T-helper 2 cell treated with Interferon-gamma antibody and Interleukin-4, amounts not matched to agents 100 ng/mL and 5 ng/mL, for 36 hours (primary cell): ENCODE measurements around the gene TMEM143. TPM values are rescaled to one million over a fixed set of nuclear protein-coding genes. Genes with fewer than 3 reads are reported as not detected.

Source experiments
- intact Hi-C: fragments of 100-400 bp; cut with micrococcal nuclease; formaldehyde crosslinking; loops from one replicate; pipeline ENCODE4 v1.15.1; 2023
- total RNA-seq: library from RNA; stranded (reverse); gene quantifications from 2 replicates; pipeline ENCODE4 v1.2.3, GENCODE V29; 2022

TMEM143 gene
- total RNA-seq, 1 donor from 2014 or later, result 17.6 TPM

DNA sequence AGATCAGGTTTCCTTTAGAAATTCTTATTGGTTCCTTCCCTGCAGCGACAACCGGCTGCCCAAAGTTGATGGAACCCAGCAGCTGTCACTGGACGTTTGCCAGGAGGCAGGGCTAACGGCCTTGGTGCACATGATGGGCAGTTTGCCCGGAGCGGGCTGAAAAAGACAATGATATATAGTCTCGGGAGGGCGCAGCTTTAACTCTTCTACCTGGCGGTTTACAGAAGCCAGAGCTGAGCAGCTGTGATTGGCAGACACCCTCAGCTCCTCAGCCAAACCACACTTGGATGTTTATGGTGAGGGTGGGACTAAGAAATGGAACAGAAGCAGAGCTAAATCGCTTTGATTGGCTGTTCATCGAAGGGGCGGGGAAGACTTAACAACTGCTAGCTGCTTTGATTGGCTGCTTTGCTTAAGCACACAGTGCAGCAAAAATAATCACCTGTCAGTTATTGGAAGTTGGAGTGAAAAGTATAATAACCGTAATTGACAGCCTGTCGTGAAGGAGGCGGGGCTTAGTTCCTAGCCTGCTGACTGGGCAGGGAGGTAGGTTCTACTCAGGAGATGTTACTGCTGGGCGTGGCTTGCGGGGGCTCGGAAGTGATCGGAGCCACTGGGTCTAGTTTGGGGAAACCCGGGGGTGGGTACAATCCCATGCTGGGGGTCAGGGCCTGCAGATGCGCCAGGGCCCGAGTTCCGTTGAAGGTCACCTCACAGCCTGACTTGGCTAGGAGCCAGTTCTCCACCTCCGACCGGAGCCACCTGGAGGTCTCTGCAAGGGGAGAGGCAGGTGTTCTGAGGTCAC is 30.9 kb downstream of the TMEM143 start:
- intact Hi-C loops, result loop anchor here (1.0 to 5.0 kb wide), 3 partner anchors 12 to 114 kb away; partner anchors contain the start of genes CARD8 and GRWD1

GRCh38 chr19:48332351-48332661 is 31.4 kb downstream of the TMEM143 start:
- intact Hi-C loops, result loop anchor here (5.0 kb wide), 2 partner anchors 75 to 115 kb away; partner anchors contain the start of genes CARD8 and GRWD1

DNA sequence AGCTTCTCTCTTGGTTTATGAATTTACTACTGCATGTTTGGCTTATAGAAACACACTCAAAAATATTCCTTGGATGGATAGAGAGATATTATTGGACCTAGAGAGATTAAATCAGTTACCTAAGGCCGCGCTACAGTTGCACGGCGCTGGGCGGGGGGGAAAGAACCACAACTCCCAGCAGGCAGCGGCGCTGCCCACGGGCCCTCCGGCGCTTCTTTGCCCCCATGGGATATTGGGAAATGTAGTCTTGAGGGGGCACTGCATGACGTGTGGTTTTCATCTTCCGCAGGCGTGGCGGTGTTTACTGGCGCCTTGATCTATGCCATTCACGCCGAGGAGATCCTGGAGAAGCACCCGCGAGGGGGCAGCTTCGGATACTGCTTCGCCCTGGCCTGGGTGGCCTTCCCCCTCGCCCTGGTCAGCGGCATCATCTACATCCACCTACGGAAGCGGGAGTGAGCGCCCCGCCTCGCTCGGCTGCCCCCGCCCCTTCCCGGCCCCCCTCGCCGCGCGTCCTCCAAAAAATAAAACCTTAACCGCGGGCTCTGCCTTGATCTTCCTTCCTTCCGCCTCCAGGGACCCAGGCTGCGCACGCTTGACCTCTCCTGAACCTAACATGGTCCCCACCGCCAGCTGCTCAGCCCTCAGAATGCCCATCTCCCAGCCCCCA is 33.6 kb downstream of the TMEM143 start:
- intact Hi-C loops, result loop anchor here (1.0 to 5.0 kb wide), 5 partner anchors 33 to 160 kb away; partner anchors contain the start of genes CARD8, CYTH2, GRWD1 and LIG1

GRCh38 chr19:48329167-48329891 is 34.4 kb downstream of the TMEM143 start:
- intact Hi-C loops, result no loop called here

- intact Hi-C loops, result no loop called here
Measured at GRCh38 chr19:48325265-48325910, 38.4 kb downstream of the TMEM143 start, which contains the start of gene EMP3. TSS of gene EMP3 (plus strand) at chr19:48325552. CDS start at chr19:48326845, 1,293 bp downstream.

DNA sequence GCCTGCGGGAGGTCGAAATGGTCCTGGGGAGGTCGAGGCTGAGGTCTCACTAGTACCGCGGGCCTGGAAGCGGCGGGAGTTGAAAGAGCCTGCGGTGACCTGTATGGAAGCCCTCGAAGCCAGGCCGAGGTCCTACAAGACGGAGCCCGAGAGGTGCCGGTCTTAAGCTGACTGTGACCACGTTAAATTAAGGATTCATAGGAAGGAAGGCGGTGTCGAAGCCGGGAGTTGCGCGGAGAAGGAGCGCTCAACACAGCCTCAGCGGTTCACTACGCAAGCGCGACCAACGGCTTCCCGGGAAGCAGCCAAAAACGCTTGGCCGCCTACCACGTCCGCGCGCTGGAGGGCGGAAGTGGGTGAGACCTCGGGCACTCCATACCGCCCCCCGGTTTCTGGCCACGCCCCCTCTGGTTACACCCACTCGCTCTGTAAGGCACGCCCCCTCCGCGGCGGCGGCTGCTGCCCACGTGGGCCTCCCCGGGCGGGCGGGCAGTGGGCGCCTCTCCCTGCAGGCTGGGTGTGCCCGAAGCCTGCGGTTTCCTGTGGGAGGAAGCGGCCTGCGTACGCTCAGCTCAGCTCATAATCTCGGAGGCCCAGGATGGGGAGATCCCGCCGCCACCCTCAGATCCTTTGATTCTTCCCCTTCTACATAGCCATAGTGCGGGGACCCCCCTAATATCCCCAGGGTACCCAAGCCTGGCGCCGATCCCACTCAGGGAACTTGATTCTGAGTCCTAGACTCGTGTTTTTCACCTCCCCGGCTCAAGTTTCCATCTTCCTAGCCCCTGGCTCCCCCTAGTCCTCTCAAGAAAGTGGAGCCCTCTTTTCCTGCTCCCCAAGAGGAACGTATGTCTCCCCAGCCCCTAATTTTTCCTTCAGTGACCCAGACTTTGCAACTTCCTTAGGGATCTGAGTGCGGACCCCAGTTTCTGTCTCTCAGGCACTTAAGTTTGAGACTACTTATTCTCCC is 41.8 kb downstream of the TMEM143 start:
- intact Hi-C loops, result loop anchor here (1.0 to 5.0 kb wide), 7 partner anchors 11 to 315 kb away; partner anchors contain the start of genes DBP, GRIN2D, KDELR1 and RPL18

DNA sequence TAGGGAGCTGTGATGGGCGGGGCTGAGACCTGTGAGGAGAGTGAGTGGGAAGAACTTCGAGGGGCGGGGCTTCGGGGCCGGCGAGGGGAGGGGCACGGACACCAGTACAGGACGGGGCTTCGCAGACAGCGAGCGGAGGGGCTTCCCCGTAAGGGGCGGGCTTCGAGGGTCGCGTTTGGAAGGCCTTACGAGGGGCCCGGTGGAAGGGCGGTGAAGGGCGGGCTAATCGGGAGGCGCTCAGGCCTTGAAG is 42.4 kb downstream of the TMEM143 start:
- intact Hi-C loops, result loop anchor here (1.0 to 5.0 kb wide), 5 partner anchors 12 to 298 kb away; partner anchors contain the start of genes GRIN2D, KDELR1, RPL18 and SPHK2

DNA sequence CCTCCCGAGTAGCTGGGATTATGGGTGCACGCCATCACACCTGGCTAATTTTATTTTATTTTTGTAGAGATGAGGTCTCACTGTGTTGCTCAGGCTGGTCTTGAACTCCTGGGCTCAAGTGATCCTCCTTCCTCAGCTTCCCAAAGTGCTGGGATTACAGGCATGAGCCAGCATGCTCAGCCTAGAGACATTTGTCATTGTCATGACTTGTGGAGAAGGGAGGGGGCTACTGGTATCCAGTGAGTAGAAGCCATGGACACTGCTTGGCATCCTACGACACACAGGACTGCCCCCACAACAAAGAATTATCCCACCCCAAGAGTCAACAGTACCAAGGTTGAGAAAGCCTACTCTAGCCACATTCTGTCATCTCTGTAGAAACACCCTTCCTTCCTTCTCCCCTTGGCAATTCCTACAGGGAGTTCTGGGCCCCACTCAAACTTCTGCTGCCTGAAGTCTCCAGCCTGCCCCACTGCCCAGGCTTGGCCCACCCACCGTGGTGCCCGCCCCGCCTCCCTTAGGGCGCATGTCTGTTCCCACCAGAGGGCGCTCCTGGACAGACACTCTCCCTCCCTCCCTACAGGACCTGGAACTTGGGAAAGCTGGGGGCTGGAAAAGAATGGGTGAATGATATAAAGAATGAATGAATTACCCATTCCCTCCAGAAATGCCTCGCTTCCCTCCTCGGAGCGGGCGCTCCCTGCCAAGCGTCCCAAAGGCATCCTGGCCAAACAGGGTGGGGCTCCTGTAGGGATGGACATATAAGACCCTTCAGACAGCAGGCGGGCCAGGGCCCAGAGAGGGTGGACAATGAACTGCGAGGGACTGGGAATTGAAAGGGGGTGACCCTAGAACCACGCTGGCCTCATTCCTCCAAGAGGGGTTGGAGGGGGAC is 43.8 kb downstream of the TMEM143 start:
- intact Hi-C loops, result loop anchor here (2.0 to 10.0 kb wide), 4 partner anchors 59 to 265 kb away; partner anchors contain the start of genes GRIN2D and KDELR1

- intact Hi-C loops, result loop anchor here (10.0 kb wide), 1 partner anchor 266 kb away; no protein-coding TSS in a partner anchor
Measured at GRCh38 chr19:48318286-48318987, 45.3 kb downstream of the TMEM143 start.

DNA sequence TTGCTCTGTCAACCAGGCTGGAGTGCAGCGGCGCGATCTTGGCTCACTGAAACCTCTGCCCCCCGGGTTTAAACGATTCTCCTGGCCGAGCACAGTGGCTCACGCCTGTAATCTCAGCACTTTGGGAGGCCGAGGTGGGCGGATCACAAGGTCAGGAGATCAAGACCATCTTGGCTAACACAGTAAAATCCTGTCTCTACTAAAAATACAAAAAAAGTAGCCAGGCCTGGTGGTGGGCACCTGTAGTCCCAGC is 46.1 kb downstream of the TMEM143 start:
- intact Hi-C loops, result loop anchor here (10.0 kb wide), 1 partner anchor 267 kb away; no protein-coding TSS in a partner anchor

DNA sequence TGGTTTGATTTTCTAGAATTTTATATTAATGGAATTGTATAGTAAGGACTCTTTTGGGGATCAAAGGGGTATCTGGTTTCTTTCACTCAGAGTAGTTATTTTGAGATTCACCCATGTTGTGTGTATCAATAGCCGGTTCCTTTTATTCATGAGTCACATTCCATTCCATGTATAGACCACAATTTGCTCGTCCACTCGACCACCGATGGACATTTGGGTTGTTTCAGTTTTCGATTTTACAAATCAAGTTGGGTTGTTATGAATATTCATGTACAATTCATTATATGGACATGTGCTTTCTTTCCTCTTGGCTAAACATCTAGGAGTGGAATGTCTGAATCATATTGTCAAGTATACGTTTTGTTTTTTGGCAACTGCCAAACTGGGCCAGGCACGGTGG is 48.0 kb downstream of the TMEM143 start:
- intact Hi-C loops, result loop anchor here (10.0 kb wide), 1 partner anchor 269 kb away; no protein-coding TSS in a partner anchor

DNA sequence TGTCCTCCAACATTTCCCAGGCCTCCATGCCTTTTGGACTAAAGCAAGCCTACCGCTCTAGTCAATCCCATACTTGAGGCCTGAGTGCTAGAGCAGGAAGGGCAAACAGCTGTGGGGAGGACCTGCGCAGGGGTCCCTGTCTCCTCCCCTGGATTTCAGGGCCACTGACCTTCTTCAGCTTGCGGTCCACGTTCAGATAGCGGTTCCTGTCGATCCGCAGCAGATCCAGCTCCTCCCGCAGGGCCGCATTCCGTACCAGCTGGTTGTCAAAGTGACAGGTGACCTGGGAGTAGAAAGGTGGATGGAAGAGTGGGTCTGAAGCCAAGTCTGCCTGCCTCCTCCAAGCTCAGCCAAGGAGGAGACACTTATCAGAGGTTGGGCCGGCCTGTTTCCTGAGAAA is 52.4 kb downstream of the TMEM143 start:
- intact Hi-C loops, result loop anchor here (10.0 kb wide), 1 partner anchor 273 kb away; no protein-coding TSS in a partner anchor

DNA sequence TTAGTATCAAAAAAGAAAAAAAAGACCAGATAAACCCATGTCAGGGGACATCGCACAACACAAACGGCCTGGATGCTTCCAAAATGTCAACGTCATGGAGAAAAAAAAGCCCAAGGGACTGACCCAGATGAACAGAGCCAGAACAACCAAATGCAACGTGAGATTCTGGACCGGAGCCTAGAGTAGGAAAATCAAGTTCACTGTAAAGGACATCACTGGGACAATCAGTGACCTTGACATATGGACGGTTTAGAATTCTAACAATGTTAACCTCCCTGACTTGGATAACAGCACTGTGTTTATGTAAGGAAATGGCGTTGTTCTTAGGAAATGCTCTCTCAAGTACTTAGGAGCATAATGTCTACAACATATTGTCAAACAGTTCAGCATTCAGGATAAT is 53.5 kb downstream of the TMEM143 start:
- intact Hi-C loops, result loop anchor here (10.0 kb wide), 1 partner anchor 275 kb away; no protein-coding TSS in a partner anchor

DNA sequence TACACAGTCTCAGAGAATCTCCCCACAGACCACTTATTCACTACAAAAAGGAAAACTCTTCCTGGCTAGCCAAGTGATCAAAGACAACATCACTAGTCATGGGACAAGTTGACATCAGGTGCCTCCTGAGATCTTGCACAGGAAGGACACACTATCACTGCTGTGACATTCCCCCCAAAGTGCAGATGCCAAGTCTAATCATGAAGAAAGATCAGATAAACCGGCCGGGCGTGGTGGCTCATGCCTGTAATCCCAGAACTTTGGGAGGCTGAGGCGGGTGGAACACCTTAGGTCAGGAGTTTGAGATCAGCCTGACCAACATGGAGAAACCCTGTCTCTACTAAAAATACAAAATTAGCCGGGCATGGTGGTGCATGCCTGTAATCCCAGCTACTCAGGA is 54.0 kb downstream of the TMEM143 start:
- intact Hi-C loops, result loop anchor here (10.0 kb wide), 1 partner anchor 275 kb away; no protein-coding TSS in a partner anchor

DNA sequence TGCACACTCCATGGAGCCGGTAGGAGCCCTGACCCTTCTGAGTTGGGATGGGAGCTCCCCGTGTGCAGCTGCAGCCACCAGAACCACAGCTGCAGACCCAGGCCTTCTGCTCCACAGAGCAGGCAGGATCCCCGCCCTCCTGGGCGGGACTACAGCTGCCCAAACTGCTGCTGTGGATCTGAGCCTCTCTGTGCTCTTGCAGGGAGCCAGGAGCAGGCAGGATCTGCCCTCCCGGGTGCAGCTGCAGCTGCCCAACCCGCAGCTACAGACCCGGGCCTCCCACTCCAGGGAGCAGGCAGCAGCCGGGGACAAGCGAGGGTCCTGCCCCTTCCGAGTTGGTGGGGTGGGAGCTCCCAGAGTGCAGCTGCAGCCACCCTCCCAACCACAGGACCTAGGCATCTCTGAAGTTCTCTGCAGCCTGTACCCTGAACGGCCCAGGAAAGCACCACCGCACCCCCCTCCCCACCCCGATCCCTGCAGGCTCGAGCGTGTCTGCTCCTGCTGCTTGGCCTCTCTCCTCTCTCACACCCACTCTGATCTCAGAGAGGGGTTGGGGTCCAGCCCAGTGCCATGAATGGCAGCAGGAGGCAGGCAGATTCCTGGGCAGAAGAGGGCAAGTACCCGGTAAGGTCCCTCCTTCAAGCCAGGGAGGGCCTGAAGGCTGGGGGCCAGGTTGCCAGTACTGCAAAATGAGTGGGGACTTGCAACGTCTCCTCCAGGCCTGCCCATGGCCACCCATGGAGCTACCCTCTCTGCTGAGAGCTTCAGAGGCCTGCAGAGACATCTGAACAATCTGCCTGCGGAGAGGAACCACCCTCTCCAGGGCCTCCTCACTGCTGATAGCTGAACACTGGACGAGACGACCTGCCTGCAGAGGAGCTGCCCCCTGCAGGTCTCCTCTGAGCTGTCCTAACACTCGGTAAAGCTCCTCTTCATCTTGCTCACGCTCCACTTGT is 54.8 kb downstream of the TMEM143 start:
- intact Hi-C loops, result no loop called here

DNA sequence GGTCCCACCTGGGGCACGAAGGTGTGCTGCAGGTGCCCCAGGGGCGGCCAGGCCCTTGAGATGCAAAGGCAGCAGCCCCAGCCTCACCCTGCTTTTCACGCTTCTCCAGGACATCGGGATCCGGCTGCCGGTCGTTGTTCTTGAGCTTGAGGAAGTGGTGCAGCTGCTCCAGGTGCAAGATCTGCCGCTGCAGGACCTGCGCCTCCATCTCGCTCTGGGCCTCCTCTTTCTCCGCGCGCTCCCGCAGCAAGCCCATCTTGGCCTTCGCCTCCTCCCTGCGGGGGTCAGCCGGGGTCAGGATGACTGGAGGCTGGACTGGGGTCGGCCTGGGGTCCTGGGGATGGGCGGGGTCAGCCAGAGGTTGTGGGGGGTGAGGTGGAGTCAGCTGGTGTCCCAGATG is 59.9 kb downstream of the TMEM143 start:
- intact Hi-C loops, result no loop called here

DNA sequence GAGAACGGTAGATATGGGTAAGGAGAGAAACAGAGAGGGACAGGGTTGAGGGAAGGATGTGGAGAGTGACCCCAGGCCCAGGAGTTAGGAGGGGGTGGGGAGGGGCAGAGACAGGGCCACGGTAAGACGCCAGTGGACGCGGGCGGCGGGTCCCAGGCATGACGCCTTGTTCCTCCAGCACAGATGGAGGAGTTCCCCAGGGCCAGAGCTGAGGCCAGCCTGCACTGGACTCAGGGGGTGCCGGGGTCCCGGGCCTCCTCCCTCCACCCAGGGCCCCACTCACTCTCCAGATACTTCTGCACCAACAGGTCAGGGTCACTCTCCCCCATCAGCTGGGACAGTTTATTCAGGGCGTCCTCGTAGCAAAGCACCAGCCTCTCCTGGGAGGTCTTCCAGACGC is 60.4 kb downstream of the TMEM143 start:
- intact Hi-C loops, result no loop called here
